Measurements from ENCODE around the gene DUOX1. TPM values are rescaled to one million over a fixed set of nuclear protein-coding genes. Genes with fewer than 3 reads are reported as not detected.

DUOX1 gene
- total RNA-seq, 1 experiment from 2014 or later = 19.6 TPM

- TF ChIP-seq RAD21 (IDR thresholded peaks at IDR 0.05; ENCODE audit: low read depth) = no peak
- no peak for TF ChIP-seq ZNF274 (IDR thresholded peaks at IDR 0.05; ENCODE audit: low read depth, low read length)
- no peak for TF ChIP-seq ZBTB33 (IDR thresholded peaks at IDR 0.05; ENCODE audit: extremely low read depth, insufficient replicate concordance, low read length)
- TF ChIP-seq MAX (IDR thresholded peaks at IDR 0.05) = no peak
- TF ChIP-seq POLR2A (IDR thresholded peaks at IDR 0.05; ENCODE audit: borderline replicate concordance, extremely low read depth, insufficient read depth, insufficient read length) = no peak
- no peak for TF ChIP-seq ELF1 (IDR thresholded peaks at IDR 0.05; ENCODE audit: borderline replicate concordance, low read depth)
- TF ChIP-seq JUND (IDR thresholded peaks at IDR 0.05) = no peak
- no peak for TF ChIP-seq ATF3 (IDR thresholded peaks at IDR 0.05)
- no peak for TF ChIP-seq ZFX (IDR thresholded peaks at IDR 0.05)
- no peak for TF ChIP-seq FOSL1 (IDR thresholded peaks at IDR 0.05; ENCODE audit: low read depth)
- no peak for TF ChIP-seq EZH2phosphoT487 (IDR thresholded peaks at IDR 0.05; ENCODE audit: borderline replicate concordance)
- TF ChIP-seq CTCF (IDR thresholded peaks at IDR 0.05 in 2 of 3, conservative IDR thresholded peaks at IDR 0.05 in 1 of 3; ENCODE audit: borderline replicate concordance in 1 of 3, insufficient read depth in 1 of 3, low read depth in 2 of 3, low read length in 2 of 3) = no peak
- no peak for TF ChIP-seq YY1 (IDR thresholded peaks at IDR 0.05; ENCODE audit: extremely low read depth, insufficient replicate concordance, low read depth, low read length)
- TF ChIP-seq SP1 (IDR thresholded peaks at IDR 0.05; ENCODE audit: low read depth) = no peak
- no peak for TF ChIP-seq CEBPB (IDR thresholded peaks at IDR 0.05; ENCODE audit: low read depth)
- TF ChIP-seq EGR1 (IDR thresholded peaks at IDR 0.05; ENCODE audit: low read depth) = no peak
- TF ChIP-seq TCF7L2 (IDR thresholded peaks at IDR 0.05; ENCODE audit: borderline replicate concordance, extremely low read depth, insufficient read depth, insufficient read length) = no peak
- no peak for TF ChIP-seq SIN3A (IDR thresholded peaks at IDR 0.05; ENCODE audit: low read depth)
- no peak for TF ChIP-seq SRF (IDR thresholded peaks at IDR 0.05; ENCODE audit: low read depth)
- H3K9me3 ChIP-seq (ENCODE audit: control insufficient read depth in 1 of 2, insufficient read depth in 1 of 2, low read depth in 1 of 2, low read length in 2 of 2) = no peaks in the 10 kb centered on the region
- H3K4me3 ChIP-seq (replicated peaks in 1 of 2; ENCODE audit: low read depth in 1 of 2, low read length in 2 of 2) = no peak overlapping the region
- H3K36me3 ChIP-seq (ENCODE audit: control insufficient read depth in 1 of 2, insufficient read depth in 2 of 2, low read length in 2 of 2) = no peaks in the 10 kb centered on the region
- no peak overlapping the region for H3K4me2 ChIP-seq (ENCODE audit: low read length)
- DNase-seq (ENCODE audit: low read depth, low spot score) (no peak), ATAC-seq (no peak)
- no peak overlapping the region for H2AFZ ChIP-seq (ENCODE audit: low read depth, low read length, poor library complexity, severe bottlenecking)
- CTCF ChIA-PET = interaction anchor here (0.7 to 5.2 kb wide), 3 partner anchors 40 to 255 kb away, joined by 3 to 40 read pairs (median 3); no protein-coding TSS in a partner anchor
- H4K20me1 ChIP-seq (ENCODE audit: insufficient read depth) = no peaks in the 10 kb centered on the region
- intact Hi-C loops (cut with micrococcal nuclease) = loop anchor here (1.0 to 10.0 kb wide), 2 partner anchors 199 to 412 kb away; a partner anchor contains a TSS
- H3K27me3 ChIP-seq (ENCODE audit: insufficient read depth, low read length) = no peaks in the 10 kb centered on the region
- no peak overlapping the region for H3K27ac ChIP-seq (ENCODE audit: low read depth, low read length)
- H3K79me2 ChIP-seq (ENCODE audit: insufficient read depth, low read length) = no peaks in the 10 kb centered on the region
- H3K9me2 ChIP-seq (ENCODE audit: insufficient read depth) = no peaks in the 10 kb centered on the region
- no TSS peak for BruUV-seq (replicated peaks)
- peaks cover 5 to 29% of the 10 kb centered on the region in 2 experiments for H3K4me1 ChIP-seq (ENCODE audit: control insufficient read depth in 1 of 2, insufficient read depth in 2 of 2, low read length in 2 of 2)
- H3K9ac ChIP-seq (ENCODE audit: low read length) = no peak overlapping the region
- POLR2A ChIA-PET = interaction anchor here (1.3 kb wide), 1 partner anchor 74 kb away, joined by 3 read pairs; no protein-coding TSS in a partner anchor
- RAD21 ChIA-PET (ENCODE audit: low non-redundant PET in 1 of 2, low total read pairs in 2 of 2, uncharacterized antibody in 2 of 2, unreplicated experiment in 2 of 2) = no interaction called here
These were observed 73.4 kb downstream of the DUOX1 start for GRCh38 chr15:45203182-45203581.

Data from HCT116 (cell line).